GM12874 (cell line): ENCODE results near the gene TGM3.

ENCODE experiments used
- TF ChIP-seq, protein P1 (sequence below): IDR thresholded peaks from 2 replicates; pipeline ENCODE4 v1.5.1; 2011; ENCODE audit warnings: low read depth, mild to moderate bottlenecking, control low read depth, low read length, moderate library complexity; ENCODE audit not compliant: insufficient read depth

The TGM3 gene

DNA sequence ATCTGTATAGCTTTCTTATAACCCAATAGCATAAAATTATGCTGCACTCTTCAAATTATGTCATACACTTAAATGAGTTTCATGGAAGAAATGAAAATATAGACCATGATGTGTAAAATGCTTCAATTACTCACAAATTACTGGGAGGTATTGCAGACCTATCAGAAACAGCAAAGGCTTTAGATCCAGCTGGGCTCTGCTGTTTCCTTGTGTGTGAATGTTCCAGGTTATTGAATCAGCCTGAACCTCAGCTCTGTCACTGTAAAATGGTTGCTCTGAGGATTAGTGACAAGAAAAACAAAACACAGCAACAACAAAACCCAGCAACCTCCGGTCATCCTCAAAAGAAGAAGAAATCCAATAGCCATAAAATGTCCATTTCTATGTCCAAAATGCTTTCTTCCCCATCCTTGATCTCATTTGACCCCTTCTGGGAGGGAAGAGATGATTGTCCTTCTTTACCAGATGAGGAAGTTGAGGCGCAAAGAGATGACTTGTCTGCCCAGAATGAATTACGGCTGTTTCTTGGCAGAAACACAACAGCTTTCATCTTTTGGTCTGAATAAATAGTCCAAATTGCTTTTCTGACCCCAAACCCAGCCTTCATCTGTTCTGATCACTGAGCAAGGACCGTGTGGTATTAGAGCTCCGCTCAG, 42.7 kb downstream of the TGM3 start:
- TF ChIP-seq, protein P1, sequence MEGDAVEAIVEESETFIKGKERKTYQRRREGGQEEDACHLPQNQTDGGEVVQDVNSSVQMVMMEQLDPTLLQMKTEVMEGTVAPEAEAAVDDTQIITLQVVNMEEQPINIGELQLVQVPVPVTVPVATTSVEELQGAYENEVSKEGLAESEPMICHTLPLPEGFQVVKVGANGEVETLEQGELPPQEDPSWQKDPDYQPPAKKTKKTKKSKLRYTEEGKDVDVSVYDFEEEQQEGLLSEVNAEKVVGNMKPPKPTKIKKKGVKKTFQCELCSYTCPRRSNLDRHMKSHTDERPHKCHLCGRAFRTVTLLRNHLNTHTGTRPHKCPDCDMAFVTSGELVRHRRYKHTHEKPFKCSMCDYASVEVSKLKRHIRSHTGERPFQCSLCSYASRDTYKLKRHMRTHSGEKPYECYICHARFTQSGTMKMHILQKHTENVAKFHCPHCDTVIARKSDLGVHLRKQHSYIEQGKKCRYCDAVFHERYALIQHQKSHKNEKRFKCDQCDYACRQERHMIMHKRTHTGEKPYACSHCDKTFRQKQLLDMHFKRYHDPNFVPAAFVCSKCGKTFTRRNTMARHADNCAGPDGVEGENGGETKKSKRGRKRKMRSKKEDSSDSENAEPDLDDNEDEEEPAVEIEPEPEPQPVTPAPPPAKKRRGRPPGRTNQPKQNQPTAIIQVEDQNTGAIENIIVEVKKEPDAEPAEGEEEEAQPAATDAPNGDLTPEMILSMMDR: no peak

DNA sequence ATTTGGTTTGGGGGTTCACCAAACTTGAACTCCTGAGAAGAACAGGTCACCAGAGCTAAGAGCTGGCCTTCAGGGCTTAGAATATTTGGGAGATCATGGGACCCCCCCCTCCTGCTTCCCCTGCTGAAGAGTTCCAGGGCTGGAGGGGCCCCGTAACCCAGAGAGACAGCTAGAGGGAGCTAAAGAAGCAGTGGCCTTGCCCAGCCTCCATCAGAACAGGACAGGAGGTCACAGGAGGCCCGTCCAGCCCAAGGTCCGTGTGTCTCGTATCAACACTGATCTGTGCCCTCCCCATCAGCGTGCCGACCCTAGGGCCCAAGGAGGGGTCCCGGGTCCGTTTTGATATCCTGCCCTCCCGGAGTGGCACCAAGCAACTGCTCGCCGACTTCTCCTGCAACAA, 44.3 kb downstream of the TGM3 start:
- TF ChIP-seq, protein P1: no peak

DNA sequence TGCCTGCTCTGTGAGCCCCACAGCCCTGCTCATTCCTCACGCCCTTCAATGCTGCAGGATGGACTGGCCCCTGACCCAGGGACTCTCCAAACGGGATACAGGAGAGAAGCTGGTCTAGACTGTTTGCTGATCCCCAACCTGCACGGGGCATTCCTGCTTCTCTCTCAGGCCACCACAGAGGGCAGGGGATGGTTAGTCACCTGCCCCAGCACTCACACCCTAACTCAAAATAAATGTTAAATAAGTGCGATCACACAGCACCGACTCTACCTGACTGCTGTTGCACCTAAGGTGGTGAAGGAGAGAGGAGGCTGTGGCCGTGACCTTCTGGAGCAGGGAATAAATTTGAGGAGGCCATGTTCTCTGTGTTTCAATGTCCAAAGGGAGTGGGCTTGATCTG, 45.0 kb downstream of the TGM3 start:
- TF ChIP-seq, protein P1: no peak

DNA sequence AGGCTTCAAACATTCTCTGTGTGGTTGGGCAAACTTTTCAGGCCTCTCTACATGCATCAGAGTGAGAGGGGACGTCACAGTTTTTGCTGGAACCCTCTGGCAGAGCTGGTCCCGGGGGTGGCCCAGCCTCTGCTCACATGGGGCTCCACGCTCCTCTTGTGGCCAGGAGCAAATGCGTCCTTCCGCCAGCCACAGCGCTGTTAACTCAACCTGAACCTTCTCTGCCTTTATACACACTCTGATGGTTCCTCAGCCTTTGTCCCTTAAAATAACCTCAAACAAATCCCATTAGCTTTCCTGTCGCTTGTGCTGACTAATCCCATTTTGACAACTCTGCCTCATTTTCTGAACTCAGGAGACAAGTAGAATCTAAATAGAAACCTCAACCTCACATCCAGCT, 45.5 kb downstream of the TGM3 start:
- TF ChIP-seq, protein P1: no peak

DNA sequence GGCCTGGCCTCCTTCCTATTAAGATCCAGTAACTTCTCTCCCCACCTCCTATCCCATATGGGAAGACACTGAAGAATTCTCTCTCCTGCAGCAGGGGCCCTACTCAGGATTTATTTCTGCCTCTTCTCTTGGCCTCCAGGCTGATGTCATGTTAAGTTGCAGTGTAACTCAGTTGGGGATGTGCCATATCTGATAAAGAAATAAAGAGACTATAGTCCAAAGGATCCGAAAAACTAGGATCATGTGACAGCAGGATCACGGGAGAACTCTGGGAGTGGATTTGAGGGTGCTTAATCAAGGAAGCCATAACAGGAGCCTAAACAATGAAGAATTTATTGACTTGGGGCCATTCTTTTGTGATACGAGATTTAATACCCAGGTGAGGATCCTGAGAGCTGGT, 46.4 kb downstream of the TGM3 start:
- TF ChIP-seq, protein P1: no peak

DNA sequence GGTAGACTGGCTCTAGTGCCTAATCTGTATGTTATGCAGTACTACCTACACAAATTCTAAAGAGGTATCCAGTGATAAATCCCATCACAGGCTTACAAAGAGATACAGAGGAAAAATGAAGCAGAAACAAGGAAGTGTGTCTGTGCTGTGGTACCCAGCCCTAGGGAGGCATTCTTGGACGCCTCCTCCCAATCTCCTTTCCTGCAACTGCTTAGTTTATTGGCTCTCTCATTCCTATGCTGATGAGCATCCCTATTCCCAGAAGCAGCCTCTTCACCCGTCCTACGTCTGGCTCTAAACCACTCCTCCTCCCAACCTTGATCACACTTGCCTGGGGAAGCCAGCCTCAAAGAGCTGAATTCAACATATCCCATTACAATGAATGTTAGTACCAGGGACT, 50.4 kb downstream of the TGM3 start:
- TF ChIP-seq, protein P1: no peak

DNA sequence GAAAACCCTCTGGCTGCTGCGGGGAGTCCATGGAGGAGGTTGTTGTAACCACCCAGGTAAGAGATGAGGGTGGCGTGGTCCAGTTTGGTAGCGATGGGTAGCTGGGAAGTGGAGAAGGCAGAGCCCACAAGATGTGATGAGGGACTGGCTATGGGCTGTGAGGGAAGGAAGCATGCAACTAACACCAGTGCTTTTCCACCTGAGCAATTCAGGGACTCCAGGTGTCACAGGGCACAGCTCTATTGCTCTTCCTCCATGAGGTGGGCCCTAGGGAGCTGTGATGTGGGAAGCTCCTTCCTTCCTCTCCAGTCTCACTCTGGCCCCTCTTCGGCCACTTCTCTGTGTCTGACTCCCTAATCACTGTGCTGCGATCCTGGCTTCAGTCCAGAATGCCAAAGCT, 52.5 kb downstream of the TGM3 start:
- TF ChIP-seq, protein P1: no peak
